HG02588 (cell line): ENCODE results near the gene GASK1A.

ENCODE experiments used
- ATAC-seq: cut with Tn5 transposase; IDR thresholded peaks from one replicate; pipeline ENCODE4 v1.9.1; 2021; ENCODE audit warnings: mild to moderate bottlenecking, moderate library complexity; ENCODE audit not compliant: unreplicated experiment

GASK1A gene

DNA sequence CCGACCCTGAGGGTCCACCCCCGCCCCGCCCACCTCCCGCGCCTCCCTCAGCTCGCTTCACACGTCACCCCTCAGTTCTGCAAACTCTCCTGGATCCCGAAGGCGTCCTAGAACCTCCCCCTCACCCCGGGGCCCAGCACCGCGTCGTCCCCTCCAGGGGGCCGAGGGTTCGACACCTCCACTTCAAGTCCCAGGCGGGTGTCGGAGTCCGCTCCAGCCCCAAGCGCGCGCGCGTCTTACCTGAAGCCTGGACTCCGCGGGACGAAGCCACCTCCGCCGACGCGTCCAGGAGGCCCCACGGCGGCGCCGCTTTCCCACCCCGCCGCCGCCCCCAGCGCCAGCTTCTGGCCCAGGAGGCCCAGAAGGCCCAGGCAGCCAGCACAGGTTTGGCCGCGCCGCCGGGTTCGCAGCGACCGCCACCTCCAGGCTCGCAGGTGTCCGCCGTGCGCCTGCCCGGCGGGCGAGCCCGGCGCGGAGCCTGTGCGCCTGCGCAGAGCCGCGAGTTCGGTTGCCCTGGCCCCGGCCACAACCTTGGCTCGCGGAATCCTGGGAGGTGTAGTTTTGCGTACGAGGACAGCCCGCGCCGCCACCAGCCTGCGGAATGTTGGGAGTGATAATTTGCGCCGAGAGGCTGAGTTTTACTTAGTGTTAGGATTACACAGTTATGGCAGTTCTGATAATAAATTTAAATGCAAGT lies 126.6 kb downstream of the GASK1A start, which contains the start of gene POMGNT2:
TSS of gene POMGNT2 (minus strand) at position 484 of the 697 bp plus-strand sequence. CDS start 24,648 bp downstream, outside the sequence.
- peak; percentile 94 for ATAC-seq

DNA sequence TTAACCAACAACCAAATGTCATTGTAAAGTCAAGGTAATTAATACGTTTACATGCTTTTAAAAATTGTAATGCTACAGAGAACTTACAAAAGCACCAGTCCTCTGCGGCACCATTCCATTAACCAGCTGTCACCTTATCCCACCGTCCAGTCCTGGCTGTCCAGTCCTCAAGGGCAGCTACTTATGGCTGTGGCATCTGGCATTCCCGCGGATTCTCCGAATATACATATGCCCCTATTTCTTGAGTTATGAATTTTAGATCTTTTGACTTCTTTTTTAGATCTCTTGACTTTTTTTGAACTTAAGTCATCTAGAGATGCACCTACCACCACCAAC lies 127.2 kb downstream of the GASK1A start:
- ATAC-seq = no peak
